Karpas-422 (cell line): ENCODE results near the gene DDX43. TPM values are rescaled to one million over a fixed set of nuclear protein-coding genes. Genes with fewer than 3 reads are reported as not detected.

ENCODE experiments used
- DNase-seq: peaks from one replicate; pipeline ENCODE4 v3.0.0-alpha.2; 2015
- H2AFZ ChIP-seq: fragments of 200-600 bp; sonication (generic); 2 replicates; pipeline ENCODE4 v1.6.1; 2014; ENCODE audit warnings: antibody characterized with exemption, low read length, mixed read lengths
- H3K27ac ChIP-seq: fragments of 200-600 bp; sonication (generic); 2 replicates; pipeline ENCODE4 v1.5.1; 2014; ENCODE audit warnings: mild to moderate bottlenecking, low read length, moderate library complexity
- H3K27me3 ChIP-seq: fragments of 200-600 bp; sonication (generic); 2 replicates; pipeline ENCODE4 v1.6.1; 2014; ENCODE audit warnings: low read length, mixed read lengths
- H3K36me3 ChIP-seq: fragments of 200-600 bp; sonication (generic); 2 replicates; pipeline ENCODE4 v1.6.1; 2014; ENCODE audit warnings: low read length, mixed read lengths; ENCODE audit not compliant: insufficient read depth
- H3K4me1 ChIP-seq: fragments of 200-600 bp; sonication (generic); 2 replicates; pipeline ENCODE4 v1.6.1; 2014; ENCODE audit warnings: mild to moderate bottlenecking, low read length, mixed read lengths
- H3K4me2 ChIP-seq: fragments of 200-600 bp; sonication (generic); 2 replicates; pipeline ENCODE4 v1.6.1; 2014; ENCODE audit warnings: low read length, low read depth, mild to moderate bottlenecking; ENCODE audit not compliant: poor library complexity, severe bottlenecking
- H3K4me3 ChIP-seq: fragments of 200-600 bp; sonication (generic); 2 replicates; pipeline ENCODE4 v1.5.1; 2014; ENCODE audit warnings: mild to moderate bottlenecking, antibody characterized with exemption, low read length, mixed read lengths
- H3K79me2 ChIP-seq: fragments of 200-600 bp; sonication (generic); 2 replicates; pipeline ENCODE4 v1.6.1; 2014; ENCODE audit warnings: mild to moderate bottlenecking, low read length, mixed read lengths
- H3K9ac ChIP-seq: fragments of 200-600 bp; sonication (generic); 2 replicates; pipeline ENCODE4 v1.6.0; 2014; ENCODE audit warnings: low read length
- H3K9me2 ChIP-seq: fragments of 200-600 bp; sonication (generic), shearing (Covaris generic); replicated peaks from 2 replicates; pipeline ENCODE4 v1.6.0; 2014; ENCODE audit warnings: mild to moderate bottlenecking, low read length, moderate library complexity; ENCODE audit not compliant: insufficient read depth
- H3K9me3 ChIP-seq: fragments of 300-700, 200-600 bp; sonication (generic); 2 replicates; pipeline ENCODE4 v1.6.1; 2014; ENCODE audit warnings: low read length, mixed read lengths
- H4K20me1 ChIP-seq: fragments of 200-600 bp; sonication (generic); 2 replicates; pipeline ENCODE4 v1.6.1; 2014; ENCODE audit warnings: mild to moderate bottlenecking, antibody characterized with exemption, low read length, low read depth; ENCODE audit not compliant: insufficient read depth
- total RNA-seq: library from RNA; depleted of rRNA; stranded (reverse); fragments of >200 nt; shearing (Covaris generic); gene quantifications from 2 replicates; pipeline ENCODE4 v1.2.3, GENCODE V29; 2014; ENCODE audit warnings: low replicate concordance

The DDX43 gene
- total RNA-seq, 1 experiment from 2014 or later: not detected

- no peak overlapping the region for H2AFZ ChIP-seq
- no peak overlapping the region for H3K27ac ChIP-seq
- no peaks in the 10 kb centered on the region for H3K4me1 ChIP-seq
- no peak for DNase-seq
- H3K9me2 ChIP-seq: no peaks in the 10 kb centered on the region
- no peak overlapping the region for H3K4me3 ChIP-seq
- no peak overlapping the region for H3K4me2 ChIP-seq
- H4K20me1 ChIP-seq: no peaks in the 10 kb centered on the region
- no peaks in the 10 kb centered on the region for H3K9me3 ChIP-seq
- no peaks in the 10 kb centered on the region for H3K79me2 ChIP-seq
- H3K9ac ChIP-seq: no peak overlapping the region
- no peaks in the 10 kb centered on the region for H3K36me3 ChIP-seq
- H3K27me3 ChIP-seq: no peaks in the 10 kb centered on the region
Observed at GRCh38 chr6:73364121-73364520, 30.5 kb upstream of the DDX43 start.

GRCh38 chr6:73364549-73364948 is 30.1 kb upstream of the DDX43 start:
- H4K20me1 ChIP-seq: no peaks in the 10 kb centered on the region
- no peaks in the 10 kb centered on the region for H3K4me1 ChIP-seq
- no peak for DNase-seq
- no peaks in the 10 kb centered on the region for H3K36me3 ChIP-seq
- H3K27me3 ChIP-seq: no peaks in the 10 kb centered on the region
- no peak overlapping the region for H2AFZ ChIP-seq
- no peaks in the 10 kb centered on the region for H3K9me3 ChIP-seq
- H3K9me2 ChIP-seq: no peaks in the 10 kb centered on the region
- no peaks in the 10 kb centered on the region for H3K79me2 ChIP-seq
- H3K4me2 ChIP-seq: no peak overlapping the region
- no peak overlapping the region for H3K9ac ChIP-seq
- H3K27ac ChIP-seq: no peak overlapping the region
- no peak overlapping the region for H3K4me3 ChIP-seq

GRCh38 chr6:73367761-73368355 is 26.8 kb upstream of the DDX43 start:
- Histone ChIP-seq H2AFZ (no peak overlapping the region), H3K9me3 (no peaks in the 10 kb centered on the region), H3K27me3 (no peaks in the 10 kb centered on the region), H3K9ac (no peak overlapping the region), H3K36me3 (no peaks in the 10 kb centered on the region; the same call in 1 of the 2 replicates), H3K79me2 (no peaks in the 10 kb centered on the region), H3K27ac (no peak overlapping the region), H4K20me1 (no peaks in the 10 kb centered on the region), H3K4me2 (no peak overlapping the region), H3K4me3 (no peak overlapping the region), H3K4me1 (no peaks in the 10 kb centered on the region), H3K9me2 (no peaks in the 10 kb centered on the region)
- no peak for DNase-seq

DNA sequence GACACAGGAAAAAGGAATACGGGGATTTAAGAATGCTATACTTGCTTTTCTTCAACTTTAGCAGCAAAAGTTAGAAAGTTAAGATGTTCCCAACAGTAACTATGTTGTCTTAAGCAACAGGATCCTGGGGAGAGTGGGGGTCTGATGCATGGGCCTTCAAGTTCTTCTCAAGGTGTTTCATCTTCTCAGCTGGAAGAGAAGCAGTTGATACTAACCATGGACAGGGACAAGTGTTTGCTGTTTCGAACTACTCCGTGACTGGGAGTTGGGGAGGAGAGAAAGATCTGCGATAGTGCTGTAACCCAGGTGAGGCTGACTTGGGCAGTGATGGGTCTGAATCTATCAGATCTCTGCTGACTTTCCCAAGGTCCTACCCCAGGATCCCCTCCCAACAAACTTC is 26.0 kb upstream of the DDX43 start:
- Histone ChIP-seq H3K79me2 (no peaks in the 10 kb centered on the region), H3K4me1 (no peaks in the 10 kb centered on the region), H3K9ac (no peak overlapping the region), H3K27ac (no peak overlapping the region), H3K9me2 (no peaks in the 10 kb centered on the region), H3K4me2 (no peak overlapping the region), H3K9me3 (no peaks in the 10 kb centered on the region), H4K20me1 (no peaks in the 10 kb centered on the region), H3K36me3 (no peaks in the 10 kb centered on the region; the same call in 1 of the 2 replicates), H2AFZ (no peak overlapping the region), H3K4me3 (no peak overlapping the region), H3K27me3 (no peaks in the 10 kb centered on the region)
- DNase-seq: no peak

GRCh38 chr6:73369157-73369556 is 25.5 kb upstream of the DDX43 start:
- no peaks in the 10 kb centered on the region for H3K9me3 ChIP-seq
- no peak overlapping the region for H3K9ac ChIP-seq
- no peak for DNase-seq
- H3K4me2 ChIP-seq: no peak overlapping the region
- no peaks in the 10 kb centered on the region for H3K27me3 ChIP-seq
- H2AFZ ChIP-seq: no peak overlapping the region
- no peaks in the 10 kb centered on the region for H3K4me1 ChIP-seq
- no peaks in the 10 kb centered on the region; the same call in 1 of the 2 replicates for H3K36me3 ChIP-seq
- H4K20me1 ChIP-seq: no peaks in the 10 kb centered on the region
- H3K27ac ChIP-seq: no peak overlapping the region
- H3K4me3 ChIP-seq: no peak overlapping the region
- no peaks in the 10 kb centered on the region for H3K79me2 ChIP-seq
- no peaks in the 10 kb centered on the region for H3K9me2 ChIP-seq

GRCh38 chr6:73369563-73369962 is 25.1 kb upstream of the DDX43 start, which contains the start of gene OOEP:
Gene OOEP (minus strand): TSS chr6:73369897. CDS start chr6:73369792, 105 bp downstream.
- Histone ChIP-seq H3K36me3 (no peaks in the 10 kb centered on the region; the same call in 1 of the 2 replicates), H3K79me2 (no peaks in the 10 kb centered on the region), H2AFZ (no peak within 1 kb of the TSS), H3K9me2 (no peaks in the 10 kb centered on the region), H3K27ac (no peak within 1 kb of the TSS), H4K20me1 (no peaks in the 10 kb centered on the region), H3K4me1 (no peaks in the 10 kb centered on the region), H3K27me3 (no peaks in the 10 kb centered on the region), H3K4me2 (no peak within 1 kb of the TSS), H3K9me3 (no peaks in the 10 kb centered on the region), H3K9ac (no peak within 1 kb of the TSS), H3K4me3 (no peak within 1 kb of the TSS)
- DNase-seq: no peak

- H3K9me2 ChIP-seq: no peaks in the 10 kb centered on the region
- no peak overlapping the region for H3K4me3 ChIP-seq
- no peak overlapping the region for H3K27ac ChIP-seq
- no peaks in the 10 kb centered on the region for H3K79me2 ChIP-seq
- H4K20me1 ChIP-seq: no peaks in the 10 kb centered on the region
- no peaks in the 10 kb centered on the region; the same call in 1 of the 2 replicates for H3K36me3 ChIP-seq
- H3K4me1 ChIP-seq: no peaks in the 10 kb centered on the region
- no peaks in the 10 kb centered on the region for H3K9me3 ChIP-seq
- H3K27me3 ChIP-seq: no peaks in the 10 kb centered on the region
- no peak overlapping the region for H3K9ac ChIP-seq
- no peak overlapping the region for H3K4me2 ChIP-seq
- no peak for DNase-seq
- H2AFZ ChIP-seq: no peak overlapping the region
Observed at GRCh38 chr6:73371984-73372383, 22.6 kb upstream of the DDX43 start.

DNA sequence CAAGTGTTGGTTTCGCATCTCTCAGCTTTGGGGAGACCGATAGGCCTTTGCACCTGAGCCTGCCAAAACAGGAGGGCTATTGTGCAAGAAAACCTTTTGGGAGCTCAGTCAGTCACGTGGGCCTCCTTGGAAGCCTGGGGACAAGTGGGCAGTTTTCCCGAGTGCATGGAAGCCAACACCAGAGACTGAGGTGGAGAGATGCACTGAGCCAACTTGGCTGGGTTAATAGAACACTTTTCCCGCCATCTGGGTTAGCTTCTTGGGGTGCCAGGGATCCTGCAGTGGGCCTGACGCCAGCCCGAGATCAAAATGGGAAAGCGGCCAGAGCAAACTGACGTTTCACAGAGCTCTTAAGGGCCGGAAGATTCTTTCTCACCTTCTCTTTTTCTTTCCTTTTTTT is 22.1 kb upstream of the DDX43 start:
- Histone ChIP-seq H3K9ac (no peak overlapping the region), H3K4me2 (no peak overlapping the region), H2AFZ (no peak overlapping the region), H3K27me3 (no peaks in the 10 kb centered on the region), H4K20me1 (no peaks in the 10 kb centered on the region), H3K4me3 (no peak overlapping the region), H3K27ac (no peak overlapping the region), H3K9me3 (no peaks in the 10 kb centered on the region), H3K4me1 (no peaks in the 10 kb centered on the region), H3K9me2 (no peaks in the 10 kb centered on the region), H3K36me3 (no peaks in the 10 kb centered on the region; the same call in 1 of the 2 replicates), H3K79me2 (no peaks in the 10 kb centered on the region)
- no peak for DNase-seq
